GM12874 (cell line): ENCODE data around the gene MYH14.

Source experiments
- CTCF ChIP-seq: IDR thresholded peaks from 2 replicates; pipeline ENCODE4 v1.5.1; 2011; ENCODE audit warnings: low read depth, mild to moderate bottlenecking, control low read depth, low read length, moderate library complexity; ENCODE audit not compliant: insufficient read depth

Gene MYH14

GRCh38 chr19:50272263-50272897, 69.0 kb downstream of the MYH14 start:
- no peak for TF ChIP-seq CTCF

GRCh38 chr19:50273821-50274220, 70.4 kb downstream of the MYH14 start:
- TF ChIP-seq CTCF = no peak

- TF ChIP-seq CTCF = no peak
Observed at GRCh38 chr19:50275577-50276368, 72.4 kb downstream of the MYH14 start.

DNA sequence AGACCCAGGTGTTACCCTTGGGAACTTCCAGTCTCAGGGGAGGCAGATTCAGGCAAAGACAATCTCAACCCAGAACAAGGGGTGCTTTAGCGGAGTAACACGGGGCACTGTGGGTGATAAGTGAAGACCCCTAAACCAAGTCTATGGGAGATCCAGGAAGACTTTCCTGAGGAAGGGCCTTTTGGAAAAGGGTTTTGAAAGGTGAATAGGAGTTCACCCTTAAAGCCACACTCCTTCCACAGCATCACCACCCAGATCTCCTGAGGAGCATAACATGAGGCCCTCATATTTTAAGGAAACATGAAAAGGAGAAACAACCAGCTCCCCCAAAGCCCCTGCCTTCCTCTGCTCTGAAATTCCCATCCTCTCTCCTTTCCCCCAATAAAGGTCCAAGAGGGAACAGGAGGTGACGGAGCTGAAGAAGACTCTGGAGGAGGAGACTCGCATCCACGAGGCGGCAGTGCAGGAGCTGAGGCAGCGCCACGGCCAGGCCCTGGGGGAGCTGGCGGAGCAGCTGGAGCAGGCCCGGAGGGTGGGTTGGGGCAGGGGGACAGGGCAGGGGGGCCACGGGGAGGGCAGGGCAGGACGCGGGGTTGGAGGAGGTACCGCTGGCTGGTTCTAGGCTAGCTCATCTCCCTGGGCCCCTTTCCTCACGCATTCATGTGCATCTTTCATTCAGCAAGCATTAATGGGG, 73.1 kb downstream of the MYH14 start:
- no peak for TF ChIP-seq CTCF

GRCh38 chr19:50277966-50278580, 74.7 kb downstream of the MYH14 start:
- no peak for TF ChIP-seq CTCF

DNA sequence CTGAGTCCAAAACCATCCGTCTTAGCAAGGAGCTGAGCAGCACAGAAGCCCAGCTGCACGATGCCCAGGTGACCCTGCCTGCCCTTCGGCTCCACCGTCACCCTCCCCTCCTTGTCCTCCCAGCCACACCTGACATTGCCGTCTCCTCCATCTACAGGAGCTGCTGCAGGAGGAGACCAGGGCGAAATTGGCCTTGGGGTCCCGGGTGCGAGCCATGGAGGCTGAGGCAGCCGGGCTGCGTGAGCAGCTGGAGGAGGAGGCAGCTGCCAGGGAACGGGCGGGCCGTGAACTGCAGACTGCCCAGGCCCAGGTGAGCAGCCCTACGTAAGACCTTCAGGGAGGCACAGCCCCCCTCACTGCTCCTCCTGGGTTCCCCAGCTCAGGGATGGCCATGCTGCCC, 76.7 kb downstream of the MYH14 start:
- no peak for TF ChIP-seq CTCF

DNA sequence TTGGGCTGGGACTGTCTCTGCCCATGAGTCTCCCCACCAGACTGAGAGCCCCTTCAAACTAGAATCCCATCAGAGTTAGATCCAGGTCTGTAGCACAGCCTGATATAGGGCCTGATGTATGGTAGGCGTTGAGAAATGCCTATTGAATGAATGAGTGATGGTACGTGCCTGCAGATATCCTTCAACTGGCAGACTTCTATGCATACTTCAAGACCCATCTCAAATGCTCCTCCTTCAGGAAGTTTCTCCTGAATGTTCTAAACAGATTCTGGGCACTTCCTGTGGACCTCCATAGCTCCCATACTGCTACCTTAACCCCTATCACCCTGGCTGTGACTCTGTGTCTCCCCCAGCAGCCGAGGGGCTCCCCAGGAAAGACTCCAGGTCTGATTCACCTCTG, 77.6 kb downstream of the MYH14 start:
- TF ChIP-seq CTCF = no peak
